NCI-H1048 (cell line): ENCODE results near the gene FOXP1.

Experiments used
- DNase-seq: peaks from one replicate; lab custom pipeline; 2025; lab: John Stamatoyannopoulos, UW

The FOXP1 gene

GRCh38 chr3:71005702-71006321 lies 577.7 kb downstream of the FOXP1 start:
- DNase-seq = no peak

GRCh38 chr3:71003511-71003910 lies 580.0 kb downstream of the FOXP1 start:
- DNase-seq = no peak

GRCh38 chr3:71002298-71002697 lies 581.2 kb downstream of the FOXP1 start:
- DNase-seq = no peak

GRCh38 chr3:71001303-71001830 lies 582.2 kb downstream of the FOXP1 start:
- no peak for DNase-seq

GRCh38 chr3:71000483-71000882 lies 583.0 kb downstream of the FOXP1 start:
- DNase-seq = no peak

GRCh38 chr3:70999730-71000129 lies 583.8 kb downstream of the FOXP1 start:
- DNase-seq = no peak

GRCh38 chr3:70996082-70996481 lies 587.4 kb downstream of the FOXP1 start:
- no peak for DNase-seq

GRCh38 chr3:70994644-70995043 lies 588.9 kb downstream of the FOXP1 start:
- DNase-seq = no peak

- DNase-seq = no peak
Measured at GRCh38 chr3:70992562-70993204, 590.8 kb downstream of the FOXP1 start.

GRCh38 chr3:70992131-70992530 lies 591.4 kb downstream of the FOXP1 start:
- no peak for DNase-seq

GRCh38 chr3:70990723-70991122 lies 592.8 kb downstream of the FOXP1 start:
- no peak for DNase-seq

- no peak for DNase-seq
Measured at GRCh38 chr3:70990185-70990584, 593.3 kb downstream of the FOXP1 start.

GRCh38 chr3:70989174-70989573 lies 594.4 kb downstream of the FOXP1 start:
- DNase-seq = no peak

- DNase-seq = no peak
Measured at GRCh38 chr3:70988111-70988510, 595.4 kb downstream of the FOXP1 start.

- DNase-seq = peak; percentile 56
Measured at GRCh38 chr3:70985572-70985971, 598.0 kb downstream of the FOXP1 start.

- DNase-seq = no peak
Measured at GRCh38 chr3:70984776-70985482, 598.6 kb downstream of the FOXP1 start.

GRCh38 chr3:70982700-70983140 lies 600.8 kb downstream of the FOXP1 start:
- no peak for DNase-seq

- DNase-seq = no peak
Measured at GRCh38 chr3:70982284-70982683, 601.2 kb downstream of the FOXP1 start.

- no peak for DNase-seq
Measured at GRCh38 chr3:70981231-70981880, 602.2 kb downstream of the FOXP1 start.

- DNase-seq = no peak
Measured at GRCh38 chr3:70980646-70981170, 602.8 kb downstream of the FOXP1 start.

GRCh38 chr3:70979983-70980645 lies 603.4 kb downstream of the FOXP1 start:
- no peak for DNase-seq

GRCh38 chr3:70977712-70978111 lies 605.8 kb downstream of the FOXP1 start:
- DNase-seq = no peak
